Measurements from ENCODE around the gene SPESP1. TPM values are rescaled to one million over a fixed set of nuclear protein-coding genes. Genes with fewer than 3 reads are reported as not detected.

Gene SPESP1
- polyA plus RNA-seq, 1 donor from 2014 or later, result not detected

- no peaks in the 10 kb centered on the region for H3F3A ChIP-seq (ENCODE audit: insufficient read depth, low read length, poor library complexity, severe bottlenecking)
These were observed 20.7 kb upstream of the SPESP1 start for GRCh38 chr15:68909601-68910100.

GRCh38 chr15:68910341-68910740, 20.0 kb upstream of the SPESP1 start:
- Histone ChIP-seq H4K20me1 (ENCODE audit: insufficient read depth) (no peaks in the 10 kb centered on the region), H3K79me2 (replicated peaks; ENCODE audit: insufficient read depth, low read length) (no peaks in the 10 kb centered on the region), H3F3A (ENCODE audit: insufficient read depth, low read length, poor library complexity, severe bottlenecking) (no peaks in the 10 kb centered on the region), H2AFZ (ENCODE audit: low read depth, low read length) (no peak overlapping the region), H3K9me3 (ENCODE audit: low read length) (no peaks in the 10 kb centered on the region), H3K4me2 (ENCODE audit: low read length) (no peak overlapping the region), H3K36me3 (ENCODE audit: insufficient read depth, low read length) (no peaks in the 10 kb centered on the region), H3K27ac (ENCODE audit: low read length) (no peak overlapping the region), H3K9me2 (ENCODE audit: insufficient read depth, low read length) (no peaks in the 10 kb centered on the region), H3K27me3 (ENCODE audit: insufficient read depth, low read depth, low read length) (no peaks in the 10 kb centered on the region), H3K9ac (ENCODE audit: low read length) (no peak overlapping the region), H3K4me3 (ENCODE audit: low read length) (no peak overlapping the region)
- TF ChIP-seq TAF1 (IDR thresholded peaks at IDR 0.05; ENCODE audit: low read depth) (no peak), EZH2 (IDR thresholded peaks at IDR 0.05; ENCODE audit: borderline replicate concordance, insufficient read depth, low read length, poor library complexity, severe bottlenecking) (no peak), RAD21 (conservative IDR thresholded peaks at IDR 0.05) (no peak), MXI1 (conservative IDR thresholded peaks at IDR 0.05; ENCODE audit: poor library complexity, severe bottlenecking) (no peak), POLR2AphosphoS5 (IDR thresholded peaks at IDR 0.05) (no peak), REST (IDR thresholded peaks at IDR 0.05; ENCODE audit: borderline replicate concordance) (no peak), SMC3 (conservative IDR thresholded peaks at IDR 0.05; ENCODE audit: poor library complexity) (no peak), CTCF (IDR thresholded peaks at IDR 0.05; ENCODE audit: poor library complexity, severe bottlenecking) (no peak), EP300 (conservative IDR thresholded peaks at IDR 0.05; ENCODE audit: poor library complexity, severe bottlenecking) (no peak)

More at GRCh38 chr15:68909601-68910100, 20.7 kb upstream of the SPESP1 start:
- Histone ChIP-seq H3K36me3 (ENCODE audit: insufficient read depth, low read length) (no peaks in the 10 kb centered on the region), H3K27ac (ENCODE audit: low read length) (no peak overlapping the region), H3K4me3 (ENCODE audit: low read length) (no peak overlapping the region), H3K27me3 (ENCODE audit: insufficient read depth, low read depth, low read length) (no peaks in the 10 kb centered on the region), H3K9me3 (ENCODE audit: low read length) (no peaks in the 10 kb centered on the region), H3K79me2 (replicated peaks; ENCODE audit: insufficient read depth, low read length) (no peaks in the 10 kb centered on the region), H4K20me1 (ENCODE audit: insufficient read depth) (no peaks in the 10 kb centered on the region), H3K4me2 (ENCODE audit: low read length) (no peak overlapping the region), H3K9ac (ENCODE audit: low read length) (no peak overlapping the region), H3K9me2 (ENCODE audit: insufficient read depth, low read length) (no peaks in the 10 kb centered on the region), H2AFZ (ENCODE audit: low read depth, low read length) (no peak overlapping the region)
- no peak for TF ChIP-seq REST (IDR thresholded peaks at IDR 0.05; ENCODE audit: borderline replicate concordance)
- no peak for TF ChIP-seq RAD21 (conservative IDR thresholded peaks at IDR 0.05)
- no peak for TF ChIP-seq EP300 (conservative IDR thresholded peaks at IDR 0.05; ENCODE audit: poor library complexity, severe bottlenecking)
- TF ChIP-seq SMC3 (conservative IDR thresholded peaks at IDR 0.05; ENCODE audit: poor library complexity), result no peak
- TF ChIP-seq POLR2AphosphoS5 (IDR thresholded peaks at IDR 0.05), result no peak
- no peak for TF ChIP-seq EZH2 (IDR thresholded peaks at IDR 0.05; ENCODE audit: borderline replicate concordance, insufficient read depth, low read length, poor library complexity, severe bottlenecking)

Data from neural cell (in vitro differentiated cells).